Measurements from ENCODE around the gene HID1.

DNA sequence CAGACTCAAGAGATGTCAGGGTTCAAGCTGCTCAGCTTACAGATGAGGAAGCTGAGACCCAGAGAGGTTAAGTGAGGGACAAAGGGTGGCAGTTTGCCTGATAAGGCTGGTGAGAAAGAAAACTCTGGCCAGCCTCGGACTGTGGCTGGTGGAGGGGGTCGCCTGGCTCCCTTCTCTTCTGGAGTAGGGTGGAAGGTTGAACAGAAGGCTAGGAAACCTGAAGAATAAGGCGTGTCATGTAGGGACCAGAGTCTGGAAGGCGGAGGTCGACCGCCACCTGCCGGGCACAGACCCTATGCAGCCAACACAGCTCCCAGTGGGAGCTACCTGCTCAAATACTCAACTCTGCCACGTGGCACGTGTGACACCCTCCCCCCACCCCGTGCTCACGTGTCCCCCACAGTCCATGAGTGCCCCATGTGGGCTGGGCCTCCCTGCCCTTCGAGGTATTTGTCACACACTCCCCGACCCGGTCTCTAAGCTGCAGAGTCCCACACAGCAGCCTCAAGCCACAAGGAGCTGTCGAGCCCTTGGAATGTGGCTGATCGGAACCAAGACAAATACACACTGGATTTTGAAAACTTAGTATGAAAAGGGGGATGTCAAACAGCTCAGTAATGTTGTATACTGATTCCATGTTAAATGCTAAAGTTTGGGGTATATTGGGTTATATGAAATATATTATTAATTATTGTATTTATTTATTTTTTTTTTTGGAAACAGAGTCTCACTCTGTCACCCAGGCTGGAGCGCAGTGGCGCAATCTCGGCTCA is 11.8 kb downstream of the HID1 start:
- no peak for TF ChIP-seq GATA3 (IDR thresholded peaks at IDR 0.05; ENCODE audit: low read depth, low read length)
- TF ChIP-seq GATA2 (IDR thresholded peaks at IDR 0.05; ENCODE audit: low read depth, low read length): no peak
